GM19438 (cell line): ENCODE data around the gene AP1B1.

ENCODE experiments used
- ATAC-seq: cut with Tn5 transposase; IDR thresholded peaks from one replicate; pipeline ENCODE4 v1.9.1; 2021; ENCODE audit warnings: low read depth; ENCODE audit not compliant: unreplicated experiment

The AP1B1 gene

GRCh38 chr22:29302681-29303465 is 85.5 kb downstream of the AP1B1 start:
- no peak for ATAC-seq

DNA sequence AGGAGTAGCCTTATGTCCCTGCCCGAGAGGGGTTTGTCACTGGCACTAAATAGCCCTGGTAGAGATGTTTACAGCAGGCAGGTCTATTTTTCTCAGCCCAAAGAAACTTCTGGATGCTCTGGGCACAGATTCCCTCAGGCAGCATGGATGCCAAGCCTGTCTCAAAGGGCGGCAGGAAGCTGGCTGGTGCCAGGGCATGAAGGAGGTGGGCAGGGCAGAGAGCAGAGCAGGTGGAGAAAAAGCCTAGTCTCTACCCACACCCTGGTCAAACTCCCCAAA is 86.0 kb downstream of the AP1B1 start:
- no peak for ATAC-seq

DNA sequence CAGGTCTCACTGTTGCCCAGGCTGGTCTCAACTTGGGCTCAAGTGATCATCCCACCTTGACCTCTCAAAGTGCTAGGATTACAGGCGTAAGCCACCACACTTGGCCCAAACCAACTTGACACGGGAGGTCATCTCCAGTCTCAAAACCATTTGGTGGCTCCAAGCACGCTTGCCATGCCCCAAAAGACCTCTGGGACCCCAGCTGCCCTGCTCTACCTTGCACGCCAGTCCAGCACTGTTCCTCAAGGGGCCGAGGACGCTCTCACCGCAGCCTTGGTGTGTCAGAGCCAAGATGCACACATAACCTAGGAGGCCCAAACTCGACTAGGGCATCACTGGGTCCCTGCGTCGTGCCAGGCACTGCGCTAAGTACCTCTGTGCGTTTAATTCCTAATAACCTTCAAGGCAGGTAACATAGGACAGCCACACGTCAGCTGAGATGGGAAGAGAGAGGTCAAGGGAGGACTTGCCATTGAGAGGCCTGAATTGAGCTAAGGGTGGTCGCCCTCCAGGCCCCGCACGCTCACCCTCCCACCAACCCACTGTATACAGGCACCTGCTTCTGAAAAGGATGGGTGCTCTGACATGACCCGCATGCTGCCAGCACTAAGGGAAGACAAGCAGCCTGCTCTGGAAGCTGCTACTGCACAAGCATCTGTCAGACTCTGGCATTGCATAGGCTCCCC is 86.5 kb downstream of the AP1B1 start:
- ATAC-seq: no peak

DNA sequence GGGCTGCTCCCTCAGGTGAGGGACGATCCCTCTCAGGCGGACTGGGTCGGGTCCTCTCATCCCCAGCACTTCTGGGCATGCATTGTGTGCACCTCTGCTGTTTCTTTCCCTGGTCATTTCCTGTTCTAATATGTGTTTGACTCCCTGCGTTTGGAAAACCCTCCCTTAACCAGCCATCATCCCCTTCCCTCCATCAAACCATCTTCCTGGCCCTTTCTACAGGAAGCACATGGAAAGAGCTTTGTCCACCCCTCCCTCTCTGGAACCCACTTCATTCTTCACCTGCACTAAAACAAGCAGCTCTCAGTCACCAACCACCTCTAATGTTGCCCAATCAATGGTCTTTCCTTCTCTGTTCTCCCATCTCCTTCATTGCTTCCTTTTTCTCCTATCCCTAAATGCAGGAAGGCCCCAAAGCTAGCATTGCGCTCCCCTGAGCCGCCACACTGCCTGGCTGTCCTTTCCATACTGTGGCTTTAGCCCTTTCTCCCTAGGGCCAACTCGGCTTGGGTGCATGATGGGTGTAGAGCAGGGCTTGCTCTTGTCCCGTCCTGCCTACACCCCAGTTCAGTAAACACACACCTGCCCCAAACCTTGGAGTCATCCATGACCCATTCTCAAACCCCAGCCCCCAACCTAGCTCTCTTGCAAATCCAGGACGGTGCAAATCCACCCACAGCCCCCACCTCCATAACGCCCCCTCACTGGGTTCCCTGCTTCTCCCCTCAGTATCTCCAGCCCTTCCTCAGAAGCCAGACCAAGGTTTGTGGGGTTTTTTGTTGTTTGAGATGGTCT is 87.4 kb downstream of the AP1B1 start:
- no peak for ATAC-seq

GRCh38 chr22:29300467-29300806 is 87.9 kb downstream of the AP1B1 start:
- ATAC-seq: no peak

DNA sequence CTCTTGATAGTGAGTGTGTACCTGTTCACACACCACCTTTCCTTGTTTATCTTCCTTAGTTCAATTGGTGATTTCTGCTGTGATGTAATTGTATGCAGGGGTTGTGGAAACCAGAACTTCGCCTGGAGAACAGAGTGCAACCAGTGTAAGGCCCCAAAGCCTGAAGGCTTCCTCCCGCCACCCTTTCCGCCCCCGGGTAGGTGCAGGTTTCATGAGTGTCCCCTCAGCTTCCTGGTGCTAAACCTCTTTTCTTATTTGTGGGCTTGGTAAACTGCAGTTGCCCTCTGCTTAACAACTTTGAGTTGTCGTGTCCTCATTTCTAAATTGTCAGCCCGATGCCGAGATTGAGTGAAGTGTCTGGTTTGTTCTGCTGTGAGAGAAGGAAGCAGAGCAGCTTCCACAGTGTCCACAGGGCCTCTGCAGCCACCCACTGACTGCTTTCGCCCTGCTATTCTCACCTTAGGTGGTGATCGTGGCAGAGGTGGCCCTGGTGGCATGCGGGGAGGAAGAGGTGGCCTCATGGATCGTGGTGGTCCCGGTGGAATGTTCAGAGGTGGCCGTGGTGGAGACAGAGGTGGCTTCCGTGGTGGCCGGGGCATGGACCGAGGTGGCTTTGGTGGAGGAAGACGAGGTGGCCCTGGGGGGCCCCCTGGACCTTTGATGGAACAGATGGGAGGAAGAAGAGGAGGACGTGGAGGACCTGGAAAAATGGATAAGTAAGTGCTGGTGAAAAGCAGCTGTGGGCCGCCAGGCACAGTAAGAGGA is 89.1 kb downstream of the AP1B1 start:
- ATAC-seq: no peak

GRCh38 chr22:29298641-29299040 is 89.7 kb downstream of the AP1B1 start:
- no peak for ATAC-seq

DNA sequence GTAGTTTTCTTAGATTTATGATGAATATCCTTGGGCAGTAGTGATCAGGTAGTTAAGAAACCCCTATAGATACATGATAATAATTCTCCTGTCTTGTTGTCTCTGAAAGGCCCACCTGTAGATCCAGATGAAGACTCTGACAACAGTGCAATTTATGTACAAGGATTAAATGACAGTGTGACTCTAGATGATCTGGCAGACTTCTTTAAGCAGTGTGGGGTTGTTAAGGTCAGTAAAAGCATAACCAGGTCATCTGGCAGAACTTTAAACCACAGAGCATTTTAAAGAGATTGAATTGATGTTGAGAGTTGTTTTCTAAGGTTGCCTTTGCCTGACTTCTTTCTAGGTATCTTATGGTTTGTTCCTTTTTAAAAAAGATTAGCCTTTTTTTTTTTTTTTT is 96.0 kb downstream of the AP1B1 start:
- ATAC-seq: no peak

- ATAC-seq: no peak
These were observed 97.2 kb downstream of the AP1B1 start for GRCh38 chr22:29291215-29291614.

- no peak for ATAC-seq
These were observed 98.3 kb downstream of the AP1B1 start for GRCh38 chr22:29290061-29290460.

GRCh38 chr22:29288837-29289236 is 99.5 kb downstream of the AP1B1 start:
- ATAC-seq: no peak

DNA sequence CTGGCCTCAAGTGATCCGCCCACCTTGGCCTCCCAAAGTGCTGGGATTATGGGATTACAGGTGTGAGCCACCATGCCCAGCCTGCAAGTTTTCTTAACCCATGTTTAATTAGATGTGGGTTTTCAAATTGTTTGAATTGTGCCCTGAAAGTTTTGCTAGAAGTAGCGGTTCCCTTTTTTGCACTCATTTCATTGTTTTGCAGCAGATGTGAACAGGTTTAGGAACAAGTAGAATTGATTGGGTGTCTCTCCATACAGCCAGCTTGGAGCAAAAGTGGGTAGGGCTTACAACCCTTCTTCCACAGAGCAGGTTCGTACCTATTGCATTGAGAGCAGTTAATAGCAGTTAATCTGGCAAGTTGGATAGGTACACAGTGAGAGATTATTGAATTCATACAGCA is 104.2 kb downstream of the AP1B1 start:
- ATAC-seq: no peak

DNA sequence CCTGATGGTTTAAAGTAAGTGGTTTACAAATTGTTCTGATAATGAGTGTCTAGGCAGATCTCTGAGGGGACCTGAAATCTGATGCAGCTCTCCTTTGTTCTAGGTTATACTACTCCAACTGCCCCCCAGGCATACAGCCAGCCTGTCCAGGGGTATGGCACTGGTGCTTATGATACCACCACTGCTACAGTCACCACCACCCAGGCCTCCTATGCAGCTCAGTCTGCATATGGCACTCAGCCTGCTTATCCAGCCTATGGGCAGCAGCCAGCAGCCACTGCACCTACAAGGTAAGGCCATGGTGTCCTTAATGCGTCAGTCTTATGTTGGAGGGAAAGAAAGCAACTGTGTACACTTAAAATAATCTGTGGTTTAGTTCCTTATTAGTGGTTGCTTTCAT is 110.4 kb downstream of the AP1B1 start:
- ATAC-seq: no peak
